Natural killer cell (primary cell): Measurements from ENCODE around the gene RPS16. TPM values are rescaled to one million over a fixed set of nuclear protein-coding genes. Genes with fewer than 3 reads are reported as not detected.
A peak's percentile ranks its signal among the peaks of the same experiment; 100 is the strongest.

Experiments used
- ATAC-seq, 3 donors: fragments of 150-1000 bp in 2 of 3; fragments of 200-7000 bp in 1 of 3; cut with Tn5 transposase; 1 replicate in 1 of 3; 2 replicates in 2 of 3; pipeline ENCODE4 v1.10.0; 2021; ENCODE audit warnings: mild to moderate bottlenecking in 2 of 3, moderate library complexity in 2 of 3
- DNase-seq, 2 donors: peaks; one replicate each; pipeline versions ENCODE4 v3.0.0 to v3.0.0-alpha.2; 2013 to 2021; ENCODE audit warnings: mixed read lengths in 1 of 2
- H3K27ac ChIP-seq: one replicate; pipeline ENCODE4 v1.5.1; 2013; ENCODE audit warnings: mild to moderate bottlenecking, low read length
- H3K27me3 ChIP-seq: one replicate; pipeline ENCODE4 v1.6.1; 2013; ENCODE audit warnings: low read length; ENCODE audit not compliant: control insufficient read depth, insufficient read depth
- H3K36me3 ChIP-seq: one replicate; pipeline ENCODE4 v1.6.1; 2013; ENCODE audit warnings: low read length; ENCODE audit not compliant: control insufficient read depth, insufficient read depth
- H3K4me1 ChIP-seq: one replicate; pipeline ENCODE4 v1.6.1; 2013; ENCODE audit warnings: low read length; ENCODE audit not compliant: control insufficient read depth, insufficient read depth
- H3K4me3 ChIP-seq: one replicate; pipeline ENCODE4 v1.5.1; 2013; ENCODE audit warnings: low read length
- H3K9me3 ChIP-seq: one replicate; pipeline ENCODE4 v1.6.1; 2013; ENCODE audit warnings: low read length; ENCODE audit not compliant: control insufficient read depth, insufficient read depth
- H3K27ac Mint-ChIP-seq, 2 donors: one replicate each; pipeline ENCODE4 v1.8.0; 2022; ENCODE audit warnings: mild to moderate bottlenecking in 2 of 2, mixed read lengths in 2 of 2, moderate library complexity in 1 of 2
- H3K27me3 Mint-ChIP-seq, 2 donors: one replicate each; pipeline ENCODE4 v1.8.0; 2022; ENCODE audit warnings: low read depth in 2 of 2, mixed read lengths in 2 of 2
- H3K36me3 Mint-ChIP-seq: one replicate; pipeline ENCODE4 v1.8.0; 2022; ENCODE audit warnings: mixed read lengths
- H3K4me1 Mint-ChIP-seq, 2 donors: one replicate each; pipeline ENCODE4 v1.8.0; 2022; ENCODE audit warnings: mixed read lengths in 2 of 2
- H3K4me3 Mint-ChIP-seq: one replicate; pipeline ENCODE4 v1.8.0; 2022; ENCODE audit warnings: mild to moderate bottlenecking, moderate library complexity, mixed read lengths
- H3K9me3 Mint-ChIP-seq, 2 donors: one replicate each; pipeline ENCODE4 v1.8.0; 2022; ENCODE audit warnings: mixed read lengths in 2 of 2
- CTCF ChIP-seq: fragments of 200-600 bp; IDR thresholded peaks from one replicate; pipeline ENCODE4 v1.8.0; 2022; ENCODE audit warnings: antibody characterized with exemption
- WGBS: methylation state at CpG from one replicate; pipeline ENCODE4 v1.1.7; 2013; ENCODE audit warnings: missing lambda C conversion rate; ENCODE audit not compliant: insufficient coverage; 5-methylcytosine and 5-hydroxymethylcytosine counted together
- intact Hi-C: fragments of 100-400 bp; cut with micrococcal nuclease; formaldehyde crosslinking; loops from one replicate; pipeline ENCODE4 v1.14.2; 2022
- total RNA-seq, 4 donors: library from RNA; stranded (reverse); fragments of 120-200 nt in 1 of 4; gene quantifications; one replicate each; pipeline versions ENCODE4 v1.2.3 to v1.2.4, GENCODE V29; 2013 to 2022

Gene RPS16
- total RNA-seq, 3 donors from 2014 or later (not counting 1 experiment from before 2014, with no cell fraction given), result 1,227 to 1,543 (median 1,399) TPM

GRCh38 chr19:39423258-39424086, 12.3 kb downstream of the RPS16 start:
- peak in 1 of 2 donors; percentile 21 for DNase-seq

GRCh38 chr19:39422020-39422419, 13.7 kb downstream of the RPS16 start:
- WGBS, result 96% methylated on average over 4 of the region's 5 CpGs
- Histone ChIP-seq H3K4me3 (no peak overlapping the region), H3K36me3 (peaks cover 7% of the 10 kb centered on the region), H3K27me3 (no peaks in the 10 kb centered on the region), H3K9me3 (no peaks in the 10 kb centered on the region), H3K4me1 (no peaks in the 10 kb centered on the region), H3K27ac (no peak overlapping the region)
- no peak for ATAC-seq
- intact Hi-C loops, result no loop called here
- Mint-ChIP-seq H3K4me3 (no peak overlapping the region), H3K27ac (no peak overlapping the region), H3K27me3 (no peaks in the 10 kb centered on the region), H3K36me3 (no peaks in the 10 kb centered on the region), H3K4me1 (no peaks in the 10 kb centered on the region), H3K9me3 (no peaks in the 10 kb centered on the region)
- no peak for TF ChIP-seq CTCF
- peak in 1 of 2 donors; percentile 15 for DNase-seq

More at GRCh38 chr19:39423258-39424086, 12.3 kb downstream of the RPS16 start:
- no peak overlapping the region for H3K4me3 ChIP-seq
- TF ChIP-seq CTCF, result no peak
- Mint-ChIP-seq H3K4me1 (no peaks in the 10 kb centered on the region), H3K4me3 (no peak overlapping the region), H3K9me3 (no peaks in the 10 kb centered on the region), H3K27me3 (no peaks in the 10 kb centered on the region), H3K27ac (no peak overlapping the region), H3K36me3 (no peaks in the 10 kb centered on the region)
- no peaks in the 10 kb centered on the region for H3K4me1 ChIP-seq
- 93% methylated on average over 35 of the region's 35 CpGs for WGBS
- no peak for ATAC-seq
- H3K36me3 ChIP-seq, result peaks cover 7% of the 10 kb centered on the region
- H3K27ac ChIP-seq, result no peak overlapping the region
- no peaks in the 10 kb centered on the region for H3K27me3 ChIP-seq
- H3K9me3 ChIP-seq, result no peaks in the 10 kb centered on the region
- intact Hi-C loops, result no loop called here

GRCh38 chr19:39420769-39421168, 15.0 kb downstream of the RPS16 start:
- H3K4me3 Mint-ChIP-seq, result no peak overlapping the region
- DNase-seq, result peak in 1 of 2 donors; percentile 19

More at GRCh38 chr19:39420769-39421168, 15.0 kb downstream of the RPS16 start:
- intact Hi-C loops, result no loop called here
- Mint-ChIP-seq H3K4me1 (no peaks in the 10 kb centered on the region), H3K36me3 (no peaks in the 10 kb centered on the region), H3K27me3 (no peaks in the 10 kb centered on the region), H3K27ac (no peak overlapping the region), H3K9me3 (no peaks in the 10 kb centered on the region)
- Histone ChIP-seq H3K27ac (no peak overlapping the region), H3K9me3 (no peaks in the 10 kb centered on the region), H3K27me3 (no peaks in the 10 kb centered on the region), H3K4me3 (no peak overlapping the region), H3K36me3 (peaks cover 10% of the 10 kb centered on the region), H3K4me1 (no peaks in the 10 kb centered on the region)
- 98% methylated on average over 13 of the region's 15 CpGs for WGBS
- ATAC-seq, result no peak
- TF ChIP-seq CTCF, result no peak
